Activated CD4-positive, alpha-beta memory T cell treated with anti-CD3 and anti-CD28 coated beads for 36 hours (primary cell): ENCODE data around the gene BBS12. TPM values are rescaled to one million over a fixed set of nuclear protein-coding genes. Genes with fewer than 3 reads are reported as not detected.

Experiments
- CTCF ChIA-PET: fragments of 350-600 bp; sonication (Branson Sonifier 250); formaldehyde crosslinking; loops from one replicate; lab custom pipeline; 2021; ENCODE audit warnings: antibody characterized with exemption, inconsistent platforms; lab: Charles Lee
- POLR2A ChIA-PET: fragments of 350-600 bp; sonication (Branson Sonifier 250); formaldehyde crosslinking; loops from one replicate; lab custom pipeline; 2021; ENCODE audit warnings: antibody characterized with exemption; lab: Charles Lee
- DNase-seq: peaks from one replicate; pipeline ENCODE4 v3.0.0-alpha.2; 2020
- H3K27ac Mint-ChIP-seq: one replicate; pipeline ENCODE4 v1.8.0; 2021; ENCODE audit warnings: mixed read lengths
- H3K27me3 Mint-ChIP-seq: one replicate; pipeline ENCODE4 v1.8.0; 2021; ENCODE audit warnings: mixed read lengths
- H3K36me3 Mint-ChIP-seq: one replicate; pipeline ENCODE4 v1.8.0; 2021; ENCODE audit warnings: mixed read lengths
- H3K4me1 Mint-ChIP-seq: one replicate; pipeline ENCODE4 v1.8.0; 2021; ENCODE audit warnings: low read depth, mixed read lengths
- H3K4me3 Mint-ChIP-seq: one replicate; pipeline ENCODE4 v1.8.0; 2021; ENCODE audit warnings: mild to moderate bottlenecking, mixed read lengths
- H3K9me3 Mint-ChIP-seq: one replicate; pipeline ENCODE4 v1.8.0; 2021; ENCODE audit warnings: mixed read lengths
- intact Hi-C: fragments of 100-400 bp; cut with micrococcal nuclease; formaldehyde crosslinking; loops from one replicate; pipeline ENCODE4 v1.15.1; 2023
- total RNA-seq, 2 experiments: library from RNA; stranded (reverse); gene quantifications; one replicate each; pipeline ENCODE4 v1.2.3, GENCODE V29; 2021

Gene BBS12
- total RNA-seq, 2 experiments from 2014 or later = 3.7 to 4.3 TPM

- peaks cover 56% of the 10 kb centered on the region for H3K4me1 Mint-ChIP-seq
Measured at GRCh38 chr4:122701965-122702364, 30.5 kb upstream of the BBS12 start.

GRCh38 chr4:122702939-122703338 is 29.6 kb upstream of the BBS12 start:
- Mint-ChIP-seq H3K27ac (peak overlapping the region; percentile 92), H3K4me1 (peaks cover 60% of the 10 kb centered on the region), H3K27me3 (no peaks in the 10 kb centered on the region), H3K4me3 (peak overlapping the region; percentile 77), H3K9me3 (no peaks in the 10 kb centered on the region), H3K36me3 (peaks cover 34% of the 10 kb centered on the region)
- DNase-seq = no peak
- POLR2A ChIA-PET = no interaction called here
- CTCF ChIA-PET = interaction anchor here (0.7 to 1.0 kb wide), 2 partner anchors 45 to 126 kb away, joined by 3 read pairs; no protein-coding TSS in a partner anchor
- intact Hi-C loops = no loop called here

More at GRCh38 chr4:122701965-122702364, 30.5 kb upstream of the BBS12 start:
- POLR2A ChIA-PET = interaction anchor here (1.0 kb wide), 2 partner anchors 9 to 41 kb away, joined by 3 to 4 read pairs; no protein-coding TSS in a partner anchor
- peaks cover 2% of the 10 kb centered on the region for H3K27me3 Mint-ChIP-seq
- H3K9me3 Mint-ChIP-seq = no peaks in the 10 kb centered on the region
- CTCF ChIA-PET = interaction anchor here (1.0 kb wide), 1 partner anchor 9 kb away, joined by 4 read pairs; no protein-coding TSS in a partner anchor
- H3K4me3 Mint-ChIP-seq = peak overlapping the region; percentile 77
- H3K36me3 Mint-ChIP-seq = peaks cover 26% of the 10 kb centered on the region
- intact Hi-C loops = loop anchor here (1.0 to 2.0 kb wide), 5 partner anchors 8 to 70 kb away; no protein-coding TSS in a partner anchor
- H3K27ac Mint-ChIP-seq = peak overlapping the region; percentile 92
- no peak for DNase-seq

- H3K36me3 Mint-ChIP-seq = peaks cover 37% of the 10 kb centered on the region
- H3K4me3 Mint-ChIP-seq = peak overlapping the region; percentile 21
- DNase-seq = no peak
- H3K27me3 Mint-ChIP-seq = no peaks in the 10 kb centered on the region
- H3K9me3 Mint-ChIP-seq = no peaks in the 10 kb centered on the region
- CTCF ChIA-PET = interaction anchor here (2.5 kb wide), 1 partner anchor 13 kb away, joined by 9 read pairs; no protein-coding TSS in a partner anchor
- H3K4me1 Mint-ChIP-seq = peaks cover 64% of the 10 kb centered on the region
- POLR2A ChIA-PET = no interaction called here
- intact Hi-C loops = no loop called here
- H3K27ac Mint-ChIP-seq = peak overlapping the region; percentile 81
Measured at GRCh38 chr4:122703868-122704267, 28.6 kb upstream of the BBS12 start.

DNA sequence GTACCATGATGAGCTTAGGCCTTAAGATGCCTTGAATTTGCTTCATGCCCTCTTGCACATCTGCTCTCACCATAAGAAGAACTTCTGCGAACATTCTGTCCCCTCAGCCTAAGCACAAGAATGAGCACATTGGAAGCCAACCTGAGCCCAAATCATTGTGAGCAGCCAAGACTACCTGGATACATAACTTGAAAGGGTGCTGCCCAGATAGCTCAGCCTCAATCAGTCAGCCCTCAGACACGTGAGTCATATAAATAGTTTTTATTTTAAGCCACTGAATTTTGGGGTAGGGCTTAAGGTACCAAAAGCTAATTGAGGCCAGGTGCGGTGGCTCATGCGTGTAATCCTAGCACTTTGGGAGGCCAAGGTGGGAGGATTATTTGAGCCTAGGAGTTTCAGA is 27.5 kb upstream of the BBS12 start:
- POLR2A ChIA-PET = interaction anchor here (0.7 to 1.3 kb wide), 6 partner anchors 16 to 127 kb away, joined by 3 to 6 read pairs (median 4); partner anchors contain the start of gene IL21
- peaks cover 37% of the 10 kb centered on the region for H3K36me3 Mint-ChIP-seq
- peak; percentile 33 for DNase-seq
- H3K9me3 Mint-ChIP-seq = no peaks in the 10 kb centered on the region
- intact Hi-C loops = no loop called here
- no peaks in the 10 kb centered on the region for H3K27me3 Mint-ChIP-seq
- H3K4me3 Mint-ChIP-seq = peak overlapping the region; percentile 11
- peaks cover 68% of the 10 kb centered on the region for H3K4me1 Mint-ChIP-seq
- H3K27ac Mint-ChIP-seq = peak overlapping the region; percentile 81
- CTCF ChIA-PET = interaction anchor here (0.7 to 2.5 kb wide), 2 partner anchors 12 to 53 kb away, joined by 4 to 9 read pairs; no protein-coding TSS in a partner anchor

- Mint-ChIP-seq H3K9me3 (no peaks in the 10 kb centered on the region), H3K27me3 (no peaks in the 10 kb centered on the region), H3K36me3 (peaks cover 37% of the 10 kb centered on the region), H3K4me3 (peak overlapping the region; percentile 74), H3K4me1 (peaks cover 68% of the 10 kb centered on the region), H3K27ac (peak overlapping the region; percentile 80)
- CTCF ChIA-PET = interaction anchor here (0.7 to 2.5 kb wide), 2 partner anchors 11 to 52 kb away, joined by 4 to 9 read pairs; no protein-coding TSS in a partner anchor
- intact Hi-C loops = no loop called here
- DNase-seq = no peak
- POLR2A ChIA-PET = interaction anchor here (0.9 to 1.3 kb wide), 5 partner anchors 17 to 89 kb away, joined by 3 to 6 read pairs (median 4); partner anchors contain the start of gene IL21
Measured at GRCh38 chr4:122705547-122706117, 26.9 kb upstream of the BBS12 start.

GRCh38 chr4:122706511-122706910 is 26.0 kb upstream of the BBS12 start:
- Mint-ChIP-seq H3K27me3 (no peaks in the 10 kb centered on the region), H3K4me3 (peak overlapping the region; percentile 74), H3K9me3 (no peaks in the 10 kb centered on the region), H3K4me1 (peaks cover 69% of the 10 kb centered on the region), H3K36me3 (peaks cover 37% of the 10 kb centered on the region), H3K27ac (peak overlapping the region; percentile 80)
- no peak for DNase-seq
- CTCF ChIA-PET = interaction anchor here (0.8 kb wide), 1 partner anchor 49 kb away, joined by 3 read pairs; no protein-coding TSS in a partner anchor
- intact Hi-C loops = no loop called here
- POLR2A ChIA-PET = no interaction called here

DNA sequence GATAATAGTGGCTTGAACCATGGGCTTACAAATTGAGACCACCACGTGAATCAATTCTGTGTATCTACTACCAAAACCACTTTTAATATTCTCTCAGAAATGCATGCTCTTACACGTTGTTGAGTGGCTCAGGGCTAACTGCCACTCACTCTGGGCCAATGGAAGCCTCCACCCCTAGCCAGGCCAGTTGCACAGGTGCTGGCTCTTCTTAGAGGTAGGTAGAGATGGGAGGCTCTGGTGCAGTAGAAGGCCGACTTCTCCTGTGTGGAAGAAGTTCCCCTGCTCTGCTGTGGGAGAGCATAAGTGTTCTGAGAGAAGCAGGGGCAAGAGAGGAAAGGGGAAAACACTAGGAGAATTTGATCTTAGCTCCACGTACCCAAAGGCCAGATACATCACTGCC is 25.0 kb upstream of the BBS12 start:
- Mint-ChIP-seq H3K36me3 (peaks cover 36% of the 10 kb centered on the region), H3K9me3 (no peaks in the 10 kb centered on the region), H3K4me1 (peaks cover 69% of the 10 kb centered on the region), H3K27ac (peak overlapping the region; percentile 85), H3K4me3 (peak overlapping the region; percentile 72), H3K27me3 (no peaks in the 10 kb centered on the region)
- CTCF ChIA-PET = no interaction called here
- POLR2A ChIA-PET = interaction anchor here (1.2 kb wide), 1 partner anchor 49 kb away, joined by 3 read pairs; no protein-coding TSS in a partner anchor
- DNase-seq = no peak
- intact Hi-C loops = no loop called here

DNA sequence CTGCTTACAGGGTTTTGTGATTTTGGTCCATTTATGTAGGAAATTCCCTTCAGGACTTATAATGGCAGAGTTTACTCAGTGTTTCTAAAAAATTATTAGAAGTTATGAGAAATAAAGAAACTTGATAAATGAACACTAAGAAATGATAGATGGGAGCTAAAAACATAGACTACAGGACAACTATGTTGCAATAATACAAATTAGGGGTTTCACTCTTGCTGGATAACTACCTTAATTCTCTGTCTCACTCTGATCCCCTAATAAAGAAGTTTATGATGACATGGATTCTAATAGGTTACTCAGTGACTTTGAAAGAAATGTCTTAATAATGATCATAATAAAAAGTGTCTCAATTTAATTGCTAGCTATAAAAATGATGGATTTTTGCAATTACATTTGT is 23.3 kb upstream of the BBS12 start:
- H3K27me3 Mint-ChIP-seq = no peaks in the 10 kb centered on the region
- intact Hi-C loops = no loop called here
- peaks cover 75% of the 10 kb centered on the region for H3K4me1 Mint-ChIP-seq
- peak overlapping the region; percentile 94 for H3K27ac Mint-ChIP-seq
- no peaks in the 10 kb centered on the region for H3K9me3 Mint-ChIP-seq
- POLR2A ChIA-PET = interaction anchor here (1.6 kb wide), 1 partner anchor 50 kb away, joined by 7 read pairs; no protein-coding TSS in a partner anchor
- H3K36me3 Mint-ChIP-seq = peaks cover 38% of the 10 kb centered on the region
- CTCF ChIA-PET = interaction anchor here (1.0 kb wide), 1 partner anchor 93 kb away, joined by 3 read pairs; no protein-coding TSS in a partner anchor
- DNase-seq = no peak
- peak overlapping the region; percentile 49 for H3K4me3 Mint-ChIP-seq

GRCh38 chr4:122710434-122711308 is 21.8 kb upstream of the BBS12 start:
- peak; percentile 73 for DNase-seq
- POLR2A ChIA-PET = interaction anchor here (1.0 to 1.7 kb wide), 10 partner anchors 9 to 160 kb away, joined by 3 to 6 read pairs (median 4); partner anchors contain the start of gene BBS12
- H3K36me3 Mint-ChIP-seq = peaks cover 30% of the 10 kb centered on the region

DNA sequence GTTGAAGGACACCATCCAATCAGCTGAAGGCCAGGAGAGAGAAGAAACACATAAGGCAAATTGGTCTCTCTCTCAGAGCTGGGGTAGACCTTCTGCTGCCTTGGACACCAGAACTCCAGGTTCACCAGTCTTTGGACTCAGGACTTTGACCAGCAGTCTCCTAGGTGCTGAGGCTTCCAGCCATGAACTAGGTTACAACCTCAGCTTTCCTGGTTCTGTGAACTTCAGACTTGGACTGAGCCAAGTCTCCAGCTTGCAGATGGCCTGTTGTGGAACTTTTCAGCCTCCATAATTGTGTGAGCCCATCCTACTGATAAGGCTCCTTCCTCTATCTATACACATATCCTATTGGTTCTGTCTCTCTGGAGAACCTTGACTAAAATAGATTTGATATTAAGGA is 20.6 kb upstream of the BBS12 start:
- H3K4me1 Mint-ChIP-seq = peaks cover 70% of the 10 kb centered on the region
- CTCF ChIA-PET = interaction anchor here (0.6 to 2.0 kb wide), 4 partner anchors 20 to 161 kb away, joined by 4 to 6 read pairs (median 5); partner anchors contain the start of gene BBS12
- intact Hi-C loops = loop anchor here (1.0 to 5.0 kb wide), 4 partner anchors 91 to 400 kb away; partner anchors contain the start of genes IL2 and IL21
- no peaks in the 10 kb centered on the region for H3K9me3 Mint-ChIP-seq
- H3K36me3 Mint-ChIP-seq = peaks cover 22% of the 10 kb centered on the region
- DNase-seq = no peak
- peak overlapping the region; percentile 94 for H3K27ac Mint-ChIP-seq
- H3K4me3 Mint-ChIP-seq = no peak overlapping the region
- no peaks in the 10 kb centered on the region for H3K27me3 Mint-ChIP-seq
- POLR2A ChIA-PET = interaction anchor here (1.0 to 1.6 kb wide), 4 partner anchors 20 to 161 kb away, joined by 3 to 4 read pairs (median 3); partner anchors contain the start of gene BBS12

More at GRCh38 chr4:122710434-122711308, 21.8 kb upstream of the BBS12 start:
- Mint-ChIP-seq H3K4me3 (peak overlapping the region; percentile 60), H3K27me3 (no peaks in the 10 kb centered on the region), H3K9me3 (no peaks in the 10 kb centered on the region), H3K27ac (peak overlapping the region; percentile 94), H3K4me1 (peaks cover 72% of the 10 kb centered on the region)
- CTCF ChIA-PET = interaction anchor here (0.6 to 1.9 kb wide), 9 partner anchors 9 to 220 kb away, joined by 3 to 7 read pairs (median 4); partner anchors contain the start of gene BBS12
- intact Hi-C loops = loop anchor here (1.0 to 5.0 kb wide), 9 partner anchors 9 to 398 kb away; partner anchors contain the start of genes IL2 and IL21

- ChIA-PET CTCF (interaction anchor here (1.3 to 2.0 kb wide), 2 partner anchors 19 to 96 kb away, joined by 5 to 6 read pairs; partner anchors contain the start of gene BBS12), POLR2A (interaction anchor here (0.7 to 1.6 kb wide), 2 partner anchors 54 to 96 kb away, joined by 3 read pairs; no protein-coding TSS in a partner anchor)
- Mint-ChIP-seq H3K9me3 (no peaks in the 10 kb centered on the region), H3K4me3 (no peak overlapping the region), H3K27me3 (no peaks in the 10 kb centered on the region), H3K36me3 (peaks cover 16% of the 10 kb centered on the region), H3K4me1 (peaks cover 67% of the 10 kb centered on the region), H3K27ac (peak overlapping the region; percentile 94)
- peak; percentile 26 for DNase-seq
- intact Hi-C loops = loop anchor here (5.0 kb wide), 2 partner anchors 255 to 400 kb away; partner anchors contain the start of gene IL2
Measured at GRCh38 chr4:122712782-122713181, 19.7 kb upstream of the BBS12 start.
